DOHH2 (cell line): Measurements from ENCODE around the gene DENND6B.

ENCODE experiments used
- H3F3A ChIP-seq: fragments of 200-600 bp; sonication (generic), shearing (Covaris generic); 2 replicates; pipeline ENCODE4 v1.6.0; 2016; ENCODE audit warnings: antibody characterized with exemption, mild to moderate bottlenecking; ENCODE audit not compliant: control insufficient read depth, insufficient read depth
- H3K27ac ChIP-seq: fragments of 200-600 bp; sonication (generic); 2 replicates; pipeline ENCODE4 v1.5.1; 2014; ENCODE audit warnings: low read depth, mild to moderate bottlenecking, low read length, moderate library complexity
- H3K27me3 ChIP-seq: fragments of 200-600 bp; sonication (generic); 2 replicates; pipeline ENCODE4 v1.6.1; 2014; ENCODE audit warnings: mild to moderate bottlenecking, low read length, mixed read lengths; ENCODE audit not compliant: control insufficient read depth
- H3K36me3 ChIP-seq: fragments of 200-600 bp; sonication (generic); 2 replicates; pipeline ENCODE4 v1.6.1; 2014; ENCODE audit warnings: mild to moderate bottlenecking, low read length, moderate library complexity, mixed read lengths; ENCODE audit not compliant: control insufficient read depth
- H3K4me1 ChIP-seq: fragments of 200-600 bp; sonication (generic); 2 replicates; pipeline ENCODE4 v1.6.1; 2014; ENCODE audit warnings: mild to moderate bottlenecking, low read length, mixed read lengths; ENCODE audit not compliant: control insufficient read depth
- H3K4me2 ChIP-seq: fragments of 200-600 bp; sonication (generic); 2 replicates; pipeline ENCODE4 v1.6.0; 2014; ENCODE audit warnings: mild to moderate bottlenecking, low read length, moderate library complexity
- H3K4me3 ChIP-seq: fragments of 200-600 bp; sonication (generic); 2 replicates; pipeline ENCODE4 v1.5.1; 2014; ENCODE audit warnings: mild to moderate bottlenecking, low read length, mixed read lengths
- H3K79me2 ChIP-seq: fragments of 200-600 bp; sonication (generic); 2 replicates; pipeline ENCODE4 v1.6.1; 2014; ENCODE audit warnings: mild to moderate bottlenecking, low read length, mixed read lengths; ENCODE audit not compliant: control insufficient read depth
- H3K9me2 ChIP-seq: fragments of 200-600 bp; sonication (generic); replicated peaks from 2 replicates; pipeline ENCODE4 v1.6.1; 2014; ENCODE audit warnings: mild to moderate bottlenecking, low read length, mixed read lengths; ENCODE audit not compliant: control insufficient read depth
- H3K9me3 ChIP-seq: fragments of 200-600 bp; sonication (generic); 2 replicates; pipeline ENCODE4 v1.6.1; 2014; ENCODE audit warnings: antibody characterized with exemption, low read length, mixed read lengths; ENCODE audit not compliant: control insufficient read depth, insufficient read depth
- H4K20me1 ChIP-seq: fragments of 200-600 bp; sonication (generic); 2 replicates; pipeline ENCODE4 v1.6.0; 2014; ENCODE audit warnings: low read depth, mild to moderate bottlenecking, antibody characterized with exemption, low read length, moderate library complexity; ENCODE audit not compliant: control insufficient read depth, insufficient read depth
- EZH2phosphoT487 ChIP-seq: fragments of 200-600 bp; sonication (generic); IDR thresholded peaks from 2 replicates; pipeline ENCODE4 v1.6.1; 2017; ENCODE audit warnings: borderline replicate concordance, mild to moderate bottlenecking, antibody characterized with exemption, low read length, moderate library complexity, mixed read lengths
- TF ChIP-seq, protein P1 (sequence below): fragments of 200-600 bp; sonication (generic); IDR thresholded peaks from one replicate; pipeline ENCODE4 v1.5.1; 2014; ENCODE audit warnings: antibody characterized with exemption, mild to moderate bottlenecking, low read depth, low read length; ENCODE audit not compliant: poor library complexity, severe bottlenecking

DENND6B gene

DNA sequence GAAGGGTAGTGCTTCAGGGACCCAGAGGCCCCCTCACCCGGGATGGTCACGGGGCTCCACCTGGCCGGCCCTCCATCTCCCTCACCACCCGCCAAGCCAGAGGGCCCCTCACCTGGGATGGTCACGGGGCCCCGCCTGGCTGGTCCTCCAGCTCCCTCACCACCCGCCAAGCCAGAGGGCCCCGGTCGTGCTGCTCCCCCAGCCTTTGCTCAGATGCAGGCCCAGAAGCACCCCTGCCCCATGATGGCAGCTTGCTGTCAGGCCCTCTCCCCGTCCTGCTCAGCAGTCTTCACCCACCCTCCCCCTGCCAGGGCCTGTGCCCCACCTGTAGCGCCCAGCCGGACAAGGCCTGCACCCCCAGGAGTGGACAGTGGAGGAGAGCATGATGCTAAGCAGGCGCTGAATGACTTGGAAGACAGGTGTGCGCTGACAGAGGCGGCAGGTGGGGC is 7.3 kb downstream of the DENND6B start:
- Histone ChIP-seq H3K36me3 (no peaks in the 10 kb centered on the region), H4K20me1 (no peaks in the 10 kb centered on the region), H3K4me2 (peak overlapping the region; percentile 63), H3K79me2 (no peaks in the 10 kb centered on the region), H3K4me3 (no peak overlapping the region), H3K9me2 (no peaks in the 10 kb centered on the region), H3F3A (peaks cover 8% of the 10 kb centered on the region), H3K27ac (no peak overlapping the region), H3K27me3 (no peaks in the 10 kb centered on the region), H3K4me1 (peaks cover 55% of the 10 kb centered on the region), H3K9me3 (no peaks in the 10 kb centered on the region)
- TF ChIP-seq EZH2phosphoT487: no peak
- TF ChIP-seq, protein P1, sequence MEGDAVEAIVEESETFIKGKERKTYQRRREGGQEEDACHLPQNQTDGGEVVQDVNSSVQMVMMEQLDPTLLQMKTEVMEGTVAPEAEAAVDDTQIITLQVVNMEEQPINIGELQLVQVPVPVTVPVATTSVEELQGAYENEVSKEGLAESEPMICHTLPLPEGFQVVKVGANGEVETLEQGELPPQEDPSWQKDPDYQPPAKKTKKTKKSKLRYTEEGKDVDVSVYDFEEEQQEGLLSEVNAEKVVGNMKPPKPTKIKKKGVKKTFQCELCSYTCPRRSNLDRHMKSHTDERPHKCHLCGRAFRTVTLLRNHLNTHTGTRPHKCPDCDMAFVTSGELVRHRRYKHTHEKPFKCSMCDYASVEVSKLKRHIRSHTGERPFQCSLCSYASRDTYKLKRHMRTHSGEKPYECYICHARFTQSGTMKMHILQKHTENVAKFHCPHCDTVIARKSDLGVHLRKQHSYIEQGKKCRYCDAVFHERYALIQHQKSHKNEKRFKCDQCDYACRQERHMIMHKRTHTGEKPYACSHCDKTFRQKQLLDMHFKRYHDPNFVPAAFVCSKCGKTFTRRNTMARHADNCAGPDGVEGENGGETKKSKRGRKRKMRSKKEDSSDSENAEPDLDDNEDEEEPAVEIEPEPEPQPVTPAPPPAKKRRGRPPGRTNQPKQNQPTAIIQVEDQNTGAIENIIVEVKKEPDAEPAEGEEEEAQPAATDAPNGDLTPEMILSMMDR: no peak

DNA sequence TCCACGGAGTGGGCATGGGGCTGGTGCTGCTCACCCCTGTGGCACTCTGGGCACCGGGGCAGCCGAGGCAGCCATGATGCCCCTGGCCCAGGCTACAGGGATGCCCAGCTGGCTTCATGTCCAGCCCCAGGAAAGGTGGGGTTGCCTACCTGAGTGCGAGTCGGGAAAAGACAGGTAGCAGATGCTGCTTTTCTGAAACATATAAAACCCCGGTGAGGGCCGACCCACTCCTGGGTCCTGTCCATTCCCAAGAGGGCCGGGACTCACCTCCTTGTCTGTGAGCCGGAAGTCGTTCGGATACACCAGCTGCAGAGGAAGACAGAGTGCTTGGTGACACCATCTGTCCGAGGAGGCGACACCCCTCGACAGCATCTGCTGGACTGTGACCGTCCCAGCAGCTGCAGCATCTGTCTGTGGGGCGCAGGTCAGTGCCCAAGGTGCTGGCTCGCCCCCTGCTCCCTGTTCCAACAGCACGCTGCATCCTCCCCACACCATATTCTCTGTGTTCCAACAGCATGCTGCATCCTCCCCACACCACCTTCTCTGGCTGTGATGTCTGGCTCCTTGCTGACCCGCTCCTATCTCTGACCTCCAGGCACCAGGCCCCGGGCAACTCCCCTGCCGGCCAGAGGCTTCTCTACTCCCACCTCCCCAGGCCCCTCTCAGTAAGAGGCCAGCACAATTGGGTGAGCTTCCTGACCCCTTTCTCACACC is 8.0 kb downstream of the DENND6B start:
- Histone ChIP-seq H3K27ac (peak overlapping the region; percentile 4; the same call in 1 of the 2 replicates), H3K79me2 (peaks cover 4% of the 10 kb centered on the region), H4K20me1 (no peaks in the 10 kb centered on the region), H3K36me3 (no peaks in the 10 kb centered on the region), H3K9me3 (no peaks in the 10 kb centered on the region), H3K27me3 (no peaks in the 10 kb centered on the region), H3K4me3 (peak overlapping the region; percentile 40), H3K4me1 (peaks cover 61% of the 10 kb centered on the region), H3F3A (peaks cover 10% of the 10 kb centered on the region), H3K9me2 (no peaks in the 10 kb centered on the region), H3K4me2 (peak overlapping the region; percentile 63)
- TF ChIP-seq, protein P1: no peak
- no peak for TF ChIP-seq EZH2phosphoT487

DNA sequence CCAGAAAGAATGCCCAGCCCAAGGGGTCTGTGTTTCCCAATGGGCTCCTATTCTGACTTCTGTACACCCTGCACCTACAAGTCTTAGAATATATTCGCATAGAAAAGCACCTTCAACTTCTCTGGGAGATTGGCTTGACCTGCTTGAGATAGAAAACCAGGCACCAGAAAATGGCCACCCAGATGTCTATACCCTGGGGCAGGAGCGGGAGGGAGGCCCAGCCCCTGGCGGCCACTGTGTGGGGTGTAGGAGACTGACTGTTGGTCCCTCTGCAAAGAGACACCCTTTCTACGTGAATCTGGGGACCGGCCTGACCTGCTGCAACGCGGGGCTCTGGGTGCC is 8.5 kb downstream of the DENND6B start:
- H3K79me2 ChIP-seq: peaks cover 7% of the 10 kb centered on the region
- peaks cover 66% of the 10 kb centered on the region for H3K4me1 ChIP-seq
- H4K20me1 ChIP-seq: no peaks in the 10 kb centered on the region
- peaks cover 10% of the 10 kb centered on the region for H3F3A ChIP-seq
- no peaks in the 10 kb centered on the region for H3K9me3 ChIP-seq
- no peaks in the 10 kb centered on the region for H3K9me2 ChIP-seq
- H3K4me2 ChIP-seq: peak overlapping the region; percentile 63
- H3K4me3 ChIP-seq: peak overlapping the region; percentile 40
- H3K27ac ChIP-seq: peak overlapping the region; percentile 4; the same call in 1 of the 2 replicates
- TF ChIP-seq, protein P1: peak; percentile 35
- no peak for TF ChIP-seq EZH2phosphoT487
- H3K36me3 ChIP-seq: no peaks in the 10 kb centered on the region
- H3K27me3 ChIP-seq: no peaks in the 10 kb centered on the region
